Cortex of kidney (tissue), 1 donor: ENCODE measurements around the gene AAGAB.

Experiments
- DNase-seq: peaks from one replicate; lab custom pipeline; 2025; lab: John Stamatoyannopoulos, UW

Gene AAGAB

GRCh38 chr15:67188551-67189218 is 65.8 kb downstream of the AAGAB start:
- no peak for DNase-seq

GRCh38 chr15:67187351-67187854 is 67.1 kb downstream of the AAGAB start:
- no peak for DNase-seq

GRCh38 chr15:67186688-67187087 is 67.8 kb downstream of the AAGAB start:
- no peak for DNase-seq

GRCh38 chr15:67186226-67186649 is 68.2 kb downstream of the AAGAB start:
- no peak for DNase-seq

- DNase-seq, result no peak
Observed at GRCh38 chr15:67185621-67186225, 68.7 kb downstream of the AAGAB start.

GRCh38 chr15:67185051-67185450 is 69.4 kb downstream of the AAGAB start:
- DNase-seq, result no peak

GRCh38 chr15:67184208-67184925 is 70.1 kb downstream of the AAGAB start:
- DNase-seq, result no peak

GRCh38 chr15:67183443-67184169 is 70.9 kb downstream of the AAGAB start:
- DNase-seq, result no peak

- DNase-seq, result no peak
Observed at GRCh38 chr15:67181221-67181639, 73.2 kb downstream of the AAGAB start.

GRCh38 chr15:67180514-67181191 is 73.8 kb downstream of the AAGAB start:
- DNase-seq, result no peak

GRCh38 chr15:67180035-67180434 is 74.4 kb downstream of the AAGAB start:
- no peak for DNase-seq

GRCh38 chr15:67179411-67179995 is 75.0 kb downstream of the AAGAB start:
- DNase-seq, result no peak

GRCh38 chr15:67178569-67179210 is 75.8 kb downstream of the AAGAB start:
- no peak for DNase-seq

GRCh38 chr15:67177752-67178151 is 76.7 kb downstream of the AAGAB start:
- DNase-seq, result no peak

- DNase-seq, result no peak
Observed at GRCh38 chr15:67176195-67176971, 78.1 kb downstream of the AAGAB start.

GRCh38 chr15:67175643-67176071 is 78.8 kb downstream of the AAGAB start:
- DNase-seq, result no peak

GRCh38 chr15:67174864-67175573 is 79.4 kb downstream of the AAGAB start:
- DNase-seq, result no peak

- no peak for DNase-seq
Observed at GRCh38 chr15:67174446-67174845, 80.0 kb downstream of the AAGAB start.

- no peak for DNase-seq
Observed at GRCh38 chr15:67173786-67174185, 80.7 kb downstream of the AAGAB start.
